Measurements from ENCODE around the gene CYP2B6. TPM values are rescaled to one million over a fixed set of nuclear protein-coding genes. Genes with fewer than 3 reads are reported as not detected.
"Not testable (repeated sequence)": the region's sequence is repeated elsewhere in the genome, so short reads cannot be mapped to it uniquely, and the experiment has no call there.

CYP2B6 gene
- total RNA-seq, 2 donors from 2014 or later: not detected

DNA sequence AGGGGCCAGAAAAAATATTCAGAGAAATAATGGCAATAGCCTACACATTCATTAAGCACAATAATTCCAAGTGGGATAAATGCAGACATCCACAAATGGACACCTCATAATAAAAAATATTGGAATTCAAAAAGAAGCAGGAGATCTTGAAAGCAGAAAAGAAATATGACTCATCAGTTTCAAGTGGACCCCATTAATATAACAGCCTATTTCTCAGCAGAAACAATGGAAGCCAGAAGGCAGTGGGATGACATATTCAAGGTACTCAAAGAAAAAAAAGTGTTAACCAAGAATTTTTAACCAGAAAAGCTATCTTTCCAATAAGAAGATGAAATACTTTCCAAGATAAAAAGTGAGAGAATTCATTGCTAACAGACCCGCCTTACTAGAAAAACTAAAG, 48.7 kb downstream of the CYP2B6 start:
- TF ChIP-seq, protein P1, sequence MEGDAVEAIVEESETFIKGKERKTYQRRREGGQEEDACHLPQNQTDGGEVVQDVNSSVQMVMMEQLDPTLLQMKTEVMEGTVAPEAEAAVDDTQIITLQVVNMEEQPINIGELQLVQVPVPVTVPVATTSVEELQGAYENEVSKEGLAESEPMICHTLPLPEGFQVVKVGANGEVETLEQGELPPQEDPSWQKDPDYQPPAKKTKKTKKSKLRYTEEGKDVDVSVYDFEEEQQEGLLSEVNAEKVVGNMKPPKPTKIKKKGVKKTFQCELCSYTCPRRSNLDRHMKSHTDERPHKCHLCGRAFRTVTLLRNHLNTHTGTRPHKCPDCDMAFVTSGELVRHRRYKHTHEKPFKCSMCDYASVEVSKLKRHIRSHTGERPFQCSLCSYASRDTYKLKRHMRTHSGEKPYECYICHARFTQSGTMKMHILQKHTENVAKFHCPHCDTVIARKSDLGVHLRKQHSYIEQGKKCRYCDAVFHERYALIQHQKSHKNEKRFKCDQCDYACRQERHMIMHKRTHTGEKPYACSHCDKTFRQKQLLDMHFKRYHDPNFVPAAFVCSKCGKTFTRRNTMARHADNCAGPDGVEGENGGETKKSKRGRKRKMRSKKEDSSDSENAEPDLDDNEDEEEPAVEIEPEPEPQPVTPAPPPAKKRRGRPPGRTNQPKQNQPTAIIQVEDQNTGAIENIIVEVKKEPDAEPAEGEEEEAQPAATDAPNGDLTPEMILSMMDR (IDR thresholded peaks at IDR 0.05): no peak
- TF ChIP-seq POLR2A (IDR thresholded peaks at IDR 0.05): no peak
- Histone ChIP-seq H3K27me3 (no peaks in the 10 kb centered on the region), H3K9me3 (no peaks in the 10 kb centered on the region), H3K4me3 (no peak overlapping the region), H3K4me1 (no peaks in the 10 kb centered on the region), H3K27ac (no peak overlapping the region), H3K36me3 (replicated peaks in 1 of 2; ENCODE audit: insufficient read depth in 1 of 2, low read depth in 2 of 2) (no peaks in the 10 kb centered on the region)
- intact Hi-C loops (cut with DNase I): no loop called here
- ATAC-seq (no peak), DNase-seq (no peak)
- WGBS, 2 donors: 63 to 95% methylated on average over 1 of the region's 1 CpG

DNA sequence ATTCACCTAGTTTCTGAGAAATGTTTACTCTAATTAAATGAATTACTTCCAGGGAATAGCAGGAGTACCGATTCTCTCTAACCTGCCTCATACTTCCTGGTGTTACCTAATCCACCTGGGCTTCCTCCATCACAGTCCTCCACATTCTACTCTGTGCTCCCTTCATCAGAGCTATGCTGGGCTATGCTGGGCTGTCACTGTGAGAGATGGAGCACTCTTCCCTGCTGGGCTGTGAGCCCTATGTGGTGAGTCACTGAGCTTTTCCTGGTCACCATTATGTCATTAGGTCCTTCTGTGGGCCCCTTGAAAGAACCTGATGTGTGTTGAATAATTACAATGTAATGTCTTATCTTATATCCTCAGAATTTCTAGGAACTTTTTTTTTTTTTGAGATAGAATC, 54.0 kb downstream of the CYP2B6 start:
- H3K9me3 ChIP-seq; H3K4me3 ChIP-seq; DNase-seq; intact Hi-C loops (cut with DNase I); H3K27ac ChIP-seq; H3K36me3 ChIP-seq (replicated peaks in 1 of 2; ENCODE audit: insufficient read depth in 1 of 2, low read depth in 2 of 2); ATAC-seq; H3K27me3 ChIP-seq; H3K4me1 ChIP-seq: not testable (repeated sequence)
- WGBS, 2 donors: 19 to 25% methylated on average over 1 of the region's 1 CpG

DNA sequence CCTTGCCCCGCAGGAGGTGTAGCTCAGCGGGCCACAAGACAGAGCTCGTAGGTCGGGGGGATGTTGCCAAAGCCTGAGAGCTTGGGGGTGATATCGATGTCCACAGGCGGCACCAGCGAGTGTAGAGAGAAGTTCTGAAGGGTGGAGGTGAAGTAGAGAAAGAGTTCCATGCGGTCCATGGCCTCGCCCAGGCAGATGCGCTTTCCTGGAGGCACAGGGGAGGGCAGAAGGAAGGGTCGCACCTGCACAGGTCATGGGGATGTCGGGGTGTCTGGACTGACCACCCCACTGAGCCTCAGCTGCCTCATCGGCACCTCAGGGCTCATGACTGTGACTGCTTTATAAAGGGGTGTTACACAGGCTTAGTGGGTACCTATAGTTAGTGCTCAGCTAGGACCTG, 59.3 kb downstream of the CYP2B6 start:
- no peaks in the 10 kb centered on the region for H3K9me3 ChIP-seq
- no peaks in the 10 kb centered on the region for H3K36me3 ChIP-seq (replicated peaks in 1 of 2; ENCODE audit: insufficient read depth in 1 of 2, low read depth in 2 of 2)
- H3K4me3 ChIP-seq: no peak overlapping the region
- TF ChIP-seq, protein P1 (IDR thresholded peaks at IDR 0.05): no peak
- no peak for TF ChIP-seq POLR2A (IDR thresholded peaks at IDR 0.05)
- WGBS, 2 donors: 60 to 66% methylated on average over 13 of the region's 13 CpGs
- DNase-seq (no peak), ATAC-seq (no peak)
- no peaks in the 10 kb centered on the region for H3K27me3 ChIP-seq
- no peaks in the 10 kb centered on the region for H3K4me1 ChIP-seq
- no peak overlapping the region for H3K27ac ChIP-seq
- intact Hi-C loops (cut with DNase I): no loop called here

DNA sequence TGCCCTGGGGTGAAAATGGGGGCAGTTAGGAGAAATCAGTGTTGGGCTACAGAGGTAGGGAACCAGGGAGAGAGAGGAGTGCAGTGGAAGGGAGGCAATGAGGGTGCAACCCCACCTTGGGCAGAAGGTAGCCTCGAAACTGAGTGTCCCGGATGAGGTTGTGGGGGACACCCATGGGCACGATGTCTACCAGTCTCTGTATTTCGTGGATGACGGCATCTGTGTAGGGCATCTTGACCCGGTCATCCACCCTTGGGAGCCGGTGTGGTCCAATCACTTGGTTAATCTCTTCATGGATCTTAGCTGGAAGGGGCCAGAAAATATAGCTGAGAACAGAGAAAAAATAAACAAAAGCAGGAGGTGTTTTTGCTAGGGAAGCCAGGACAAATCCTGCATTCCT, 61.1 kb downstream of the CYP2B6 start:
- H3K4me1 ChIP-seq; H3K36me3 ChIP-seq (replicated peaks in 1 of 2; ENCODE audit: insufficient read depth in 1 of 2, low read depth in 2 of 2); H3K9me3 ChIP-seq; intact Hi-C loops (cut with DNase I); ATAC-seq; DNase-seq; H3K27me3 ChIP-seq; H3K27ac ChIP-seq; H3K4me3 ChIP-seq: not testable (repeated sequence)
- 79 to 80% methylated on average over 7 of the region's 7 CpGs for WGBS, 2 donors

DNA sequence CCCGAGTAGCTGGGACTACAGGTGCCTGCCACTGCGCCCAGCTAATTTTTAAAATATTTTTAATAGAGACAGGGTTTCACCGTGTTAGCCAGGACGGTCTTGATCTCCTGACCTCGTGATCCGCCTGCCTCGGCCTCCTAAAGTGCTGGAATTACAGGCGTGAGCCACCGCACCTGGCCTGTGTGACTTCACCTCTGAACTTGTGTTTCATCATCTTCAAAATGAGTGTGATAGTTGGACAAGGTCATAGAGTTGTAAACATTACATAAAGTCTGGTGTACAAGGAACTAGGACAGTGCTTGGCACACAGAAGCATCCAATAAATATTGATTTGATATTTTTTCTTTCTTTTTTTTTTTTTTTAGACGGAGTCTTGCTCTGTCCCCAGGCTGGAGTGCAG, 62.2 kb downstream of the CYP2B6 start:
- H3K9me3 ChIP-seq; H3K27me3 ChIP-seq; H3K4me1 ChIP-seq; H3K4me3 ChIP-seq; H3K36me3 ChIP-seq (replicated peaks in 1 of 2; ENCODE audit: insufficient read depth in 1 of 2, low read depth in 2 of 2); DNase-seq; H3K27ac ChIP-seq; ATAC-seq; intact Hi-C loops (cut with DNase I): not testable (repeated sequence)
- WGBS, 2 donors: 47 to 50% methylated on average over 10 of the region's 10 CpGs

DNA sequence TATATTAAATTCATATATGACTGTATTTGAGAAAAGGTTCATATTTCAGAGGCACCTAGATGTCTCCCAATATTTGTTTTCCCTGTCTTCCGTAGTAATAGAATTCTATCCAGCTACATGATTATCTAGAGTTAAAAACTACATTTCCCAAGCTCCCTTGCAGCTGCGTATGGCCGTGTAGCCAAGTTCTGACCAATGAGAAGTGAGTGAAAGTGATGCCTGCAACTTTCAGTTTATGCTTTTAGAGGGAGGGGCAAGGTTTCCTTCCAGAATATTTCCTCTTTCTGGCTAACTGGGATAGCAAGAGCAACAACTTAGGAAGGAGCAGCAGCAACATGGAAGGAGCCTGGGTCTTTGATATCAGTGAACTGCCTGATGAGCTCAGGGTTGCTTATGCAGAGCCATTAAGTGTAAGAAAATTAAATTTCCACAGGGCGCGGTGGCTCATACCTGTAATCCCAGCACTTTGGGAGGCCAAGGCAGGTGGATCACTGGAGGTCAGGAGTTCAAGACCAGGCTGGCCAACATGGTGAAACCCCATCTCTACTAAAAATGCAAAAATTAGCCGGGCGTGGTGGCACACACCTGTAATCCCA, 74.0 kb downstream of the CYP2B6 start:
- no peaks in the 10 kb centered on the region for H3K27me3 ChIP-seq
- DNase-seq (no peak), ATAC-seq (no peak)
- no peak overlapping the region for H3K27ac ChIP-seq
- 57 to 58% methylated on average over 7 of the region's 7 CpGs for WGBS, 2 donors
- TF ChIP-seq POLR2A (IDR thresholded peaks at IDR 0.05): no peak
- TF ChIP-seq, protein P1 (IDR thresholded peaks at IDR 0.05): no peak
- no peaks in the 10 kb centered on the region for H3K9me3 ChIP-seq
- H3K4me3 ChIP-seq: no peak overlapping the region
- intact Hi-C loops (cut with DNase I): no loop called here
- no peaks in the 10 kb centered on the region for H3K4me1 ChIP-seq
- H3K36me3 ChIP-seq (replicated peaks in 1 of 2; ENCODE audit: insufficient read depth in 1 of 2, low read depth in 2 of 2): no peaks in the 10 kb centered on the region

Other genes with a start within 250 kb of the CYP2B6 start
- gene ACTMAP, start 240.8 kb upstream of the CYP2B6 start, total RNA-seq: 1 to 10 TPM; 3.0 to 4.2 TPM
- gene SNRPA, start 240.1 kb upstream of the CYP2B6 start, total RNA-seq: 10 to 100 TPM; 18.7 to 42.2 TPM
- gene MIA, start 215.8 kb upstream of the CYP2B6 start, total RNA-seq: 1 to 10 TPM in 1 of 2 donors, not detected in 1; 5.9 TPM
- gene RAB4B, start 213.0 kb upstream of the CYP2B6 start, total RNA-seq: 10 to 100 TPM; 20.4 to 23.3 TPM
- 10 to 100 TPM; 50.8 to 51.4 TPM for gene EGLN2, start 192.1 kb upstream of the CYP2B6 start, total RNA-seq
- not detected for gene CYP2A6, start 140.8 kb upstream of the CYP2B6 start, total RNA-seq
- gene CYP2A7, start 109.1 kb upstream of the CYP2B6 start, total RNA-seq: not detected
- not detected for gene CYP2A13, start 97.2 kb downstream of the CYP2B6 start, total RNA-seq
- gene CYP2F1, start 123.2 kb downstream of the CYP2B6 start, total RNA-seq: not detected
- 1 to 10 TPM in 1 of 2 donors, not detected in 1; 6.7 TPM for gene CYP2S1, start 201.9 kb downstream of the CYP2B6 start, total RNA-seq
- 10 to 100 TPM; 14.2 to 15.0 TPM for gene AXL, start 227.9 kb downstream of the CYP2B6 start, total RNA-seq

All from body of pancreas (tissue), 4 donors.